ENCODE data around the gene UPK1A.
"Not testable (repeated sequence)": the region's sequence is repeated elsewhere in the genome, so short reads cannot be mapped to it uniquely, and the experiment has no call there.

The UPK1A gene

GRCh38 chr19:35689836-35690235 lies 23.5 kb downstream of the UPK1A start:
- no peak for DNase-seq (ENCODE audit: low read depth, low spot score)

- DNase-seq (ENCODE audit: low read depth, low spot score), result not testable (repeated sequence)
Observed at GRCh38 chr19:35691106-35691505, 24.8 kb downstream of the UPK1A start.

- no peak for DNase-seq (ENCODE audit: low read depth, low spot score)
Observed at GRCh38 chr19:35692010-35692409, 25.7 kb downstream of the UPK1A start.

GRCh38 chr19:35693422-35693821 lies 27.1 kb downstream of the UPK1A start:
- DNase-seq (ENCODE audit: low read depth, low spot score), result no peak

GRCh38 chr19:35693835-35694599 lies 27.7 kb downstream of the UPK1A start:
- peak; percentile 90 for DNase-seq (ENCODE audit: low read depth, low spot score)

GRCh38 chr19:35695895-35696422 lies 29.6 kb downstream of the UPK1A start:
- no peak for DNase-seq (ENCODE audit: low read depth, low spot score)

- no peak for DNase-seq (ENCODE audit: low read depth, low spot score)
Observed at GRCh38 chr19:35696835-35697234, 30.5 kb downstream of the UPK1A start.

GRCh38 chr19:35702223-35703012 lies 36.1 kb downstream of the UPK1A start:
- DNase-seq (ENCODE audit: low read depth, low spot score), result peak; percentile 99

GRCh38 chr19:35703343-35703742 lies 37.0 kb downstream of the UPK1A start:
- DNase-seq (ENCODE audit: low read depth, low spot score), result no peak

GRCh38 chr19:35704218-35704617 lies 37.9 kb downstream of the UPK1A start, which contains the start of gene ZBTB32:
TSS of gene ZBTB32 (plus strand) at chr19:35704558. CDS start at chr19:35714627, 10,069 bp downstream.
- DNase-seq (ENCODE audit: low read depth, low spot score), result peak; percentile 69

- no peak for DNase-seq (ENCODE audit: low read depth, low spot score)
Observed at GRCh38 chr19:35708391-35708790, 42.1 kb downstream of the UPK1A start.

- DNase-seq (ENCODE audit: low read depth, low spot score), result no peak
Observed at GRCh38 chr19:35710784-35711723, 44.7 kb downstream of the UPK1A start.

GRCh38 chr19:35712567-35713505 lies 46.5 kb downstream of the UPK1A start:
- no peak for DNase-seq (ENCODE audit: low read depth, low spot score)

GRCh38 chr19:35713506-35713850 lies 47.2 kb downstream of the UPK1A start:
- DNase-seq (ENCODE audit: low read depth, low spot score), result no peak

- DNase-seq (ENCODE audit: low read depth, low spot score), result no peak
Observed at GRCh38 chr19:35713904-35714495, 47.7 kb downstream of the UPK1A start.

- DNase-seq (ENCODE audit: low read depth, low spot score), result no peak
Observed at GRCh38 chr19:35714601-35715354, 48.5 kb downstream of the UPK1A start.

GRCh38 chr19:35715355-35715809 lies 49.1 kb downstream of the UPK1A start:
- DNase-seq (ENCODE audit: low read depth, low spot score), result no peak

- DNase-seq (ENCODE audit: low read depth, low spot score), result peak; percentile 77
Observed at GRCh38 chr19:35715981-35716800, 49.9 kb downstream of the UPK1A start.
